Left lung (tissue), 10 donors: ENCODE data around the gene MTUS2. TPM values are rescaled to one million over a fixed set of nuclear protein-coding genes. Genes with fewer than 3 reads are reported as not detected.

ENCODE experiments used
- ATAC-seq: fragments of 200-7000 bp; cut with Tn5 transposase; one replicate; pipeline ENCODE4 v1.9.1; 2020; ENCODE audit warnings: moderate library complexity
- DNase-seq, 4 donors: peaks; one replicate each; pipeline ENCODE4 v3.0.0-alpha.2; 2013 to 2020
- H3K27ac ChIP-seq, 2 donors: fragments of 200-600 bp; sonication (generic) in 1 of 2; one replicate each; pipeline versions ENCODE4 v1.5.0 to v1.8.0; 2020 to 2021
- H3K27me3 ChIP-seq, 2 donors: fragments of 200-600 bp; sonication (generic) in 1 of 2; one replicate each; pipeline versions ENCODE4 v1.5.0 to v1.8.0; 2020 to 2021
- H3K36me3 ChIP-seq, 2 donors: fragments of 200-600 bp; sonication (generic) in 1 of 2; one replicate each; pipeline versions ENCODE4 v1.5.0 to v1.8.0; 2020 to 2021
- H3K4me1 ChIP-seq, 2 donors: fragments of 200-600 bp; one replicate each; pipeline ENCODE4 v1.8.0; 2021
- H3K4me3 ChIP-seq, 2 donors: fragments of 200-600 bp; sonication (generic) in 1 of 2; one replicate each; pipeline versions ENCODE4 v1.5.0 to v1.8.0; 2020 to 2021; ENCODE audit warnings: mild to moderate bottlenecking in 1 of 2
- H3K9me3 ChIP-seq, 2 donors: fragments of 200-600 bp; sonication (generic) in 1 of 2; one replicate each; pipeline versions ENCODE4 v1.5.0 to v1.8.0; 2020 to 2021
- intact Hi-C, 2 donors: fragments of 100-400 bp; cut with DNase I; formaldehyde crosslinking; loops; one replicate each; pipeline versions ENCODE4 v1.11.2 to v1.14.2; 2022
- polyA plus RNA-seq, 6 donors: library from polyadenylated mRNA; unstranded; fragments of 120-200 nt; gene quantifications; one replicate each; pipeline ENCODE4 v1.2.1, GENCODE V29; 2013; ENCODE audit not compliant: insufficient read length in 6 of 6
- total RNA-seq, 2 donors: library from RNA; stranded (reverse); fragmentation: NEBNext Ultra II Directional; extraction: Animal tissue kit (Norgen Biotek cat#: 25700); gene quantifications; one replicate each; pipeline ENCODE4 v1.2.1, GENCODE V29; 2021
- TF ChIP-seq, protein P1 (sequence below), 2 donors: fragments of 200-600 bp; sonication (generic) in 1 of 2; IDR thresholded peaks; one replicate each; pipeline versions ENCODE4 v1.5.0 to v1.8.0; 2021; ENCODE audit warnings: antibody characterized with exemption in 2 of 2
- donor health status: DM: no; HTN: yes; CAD: no.
- donor health status: DM: no; HTN: no; CAD: no.

The MTUS2 gene
- total and polyA plus RNA-seq, 8 donors = 0.21 to 0.92 (median 0.50) TPM

- H3K4me3 ChIP-seq = no peak overlapping the region
- H3K36me3 ChIP-seq = no peaks in the 10 kb centered on the region
- H3K4me1 ChIP-seq = no peaks in the 10 kb centered on the region
- DNase-seq (no peak), ATAC-seq (no peak)
- TF ChIP-seq, protein P1, sequence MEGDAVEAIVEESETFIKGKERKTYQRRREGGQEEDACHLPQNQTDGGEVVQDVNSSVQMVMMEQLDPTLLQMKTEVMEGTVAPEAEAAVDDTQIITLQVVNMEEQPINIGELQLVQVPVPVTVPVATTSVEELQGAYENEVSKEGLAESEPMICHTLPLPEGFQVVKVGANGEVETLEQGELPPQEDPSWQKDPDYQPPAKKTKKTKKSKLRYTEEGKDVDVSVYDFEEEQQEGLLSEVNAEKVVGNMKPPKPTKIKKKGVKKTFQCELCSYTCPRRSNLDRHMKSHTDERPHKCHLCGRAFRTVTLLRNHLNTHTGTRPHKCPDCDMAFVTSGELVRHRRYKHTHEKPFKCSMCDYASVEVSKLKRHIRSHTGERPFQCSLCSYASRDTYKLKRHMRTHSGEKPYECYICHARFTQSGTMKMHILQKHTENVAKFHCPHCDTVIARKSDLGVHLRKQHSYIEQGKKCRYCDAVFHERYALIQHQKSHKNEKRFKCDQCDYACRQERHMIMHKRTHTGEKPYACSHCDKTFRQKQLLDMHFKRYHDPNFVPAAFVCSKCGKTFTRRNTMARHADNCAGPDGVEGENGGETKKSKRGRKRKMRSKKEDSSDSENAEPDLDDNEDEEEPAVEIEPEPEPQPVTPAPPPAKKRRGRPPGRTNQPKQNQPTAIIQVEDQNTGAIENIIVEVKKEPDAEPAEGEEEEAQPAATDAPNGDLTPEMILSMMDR (IDR thresholded peaks at IDR 0.05) = no peak
- intact Hi-C loops = no loop called here
- no peak overlapping the region for H3K27ac ChIP-seq
- peaks cover 0 to 21% of the 10 kb centered on the region in 2 donors for H3K27me3 ChIP-seq
- H3K9me3 ChIP-seq = no peaks in the 10 kb centered on the region
These were observed 669.8 kb downstream of the MTUS2 start for GRCh38 chr13:29489650-29490560.

DNA sequence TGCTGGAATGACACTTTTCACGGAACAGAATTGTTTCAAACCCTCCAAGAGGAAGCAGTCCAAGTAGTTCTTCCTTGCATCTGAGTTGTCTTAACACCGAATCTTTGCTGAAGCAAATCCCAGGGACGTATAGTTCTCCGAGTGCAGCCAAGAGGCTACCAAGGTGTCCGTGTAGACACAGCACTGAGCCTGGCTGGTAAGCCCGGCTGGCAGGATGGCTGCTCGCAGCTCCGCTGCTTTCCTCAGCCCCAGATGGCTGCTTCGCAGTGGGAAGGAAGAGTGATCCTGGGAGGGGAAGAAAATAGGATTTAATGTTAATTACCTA, 670.4 kb downstream of the MTUS2 start:
- no peak for DNase-seq

DNA sequence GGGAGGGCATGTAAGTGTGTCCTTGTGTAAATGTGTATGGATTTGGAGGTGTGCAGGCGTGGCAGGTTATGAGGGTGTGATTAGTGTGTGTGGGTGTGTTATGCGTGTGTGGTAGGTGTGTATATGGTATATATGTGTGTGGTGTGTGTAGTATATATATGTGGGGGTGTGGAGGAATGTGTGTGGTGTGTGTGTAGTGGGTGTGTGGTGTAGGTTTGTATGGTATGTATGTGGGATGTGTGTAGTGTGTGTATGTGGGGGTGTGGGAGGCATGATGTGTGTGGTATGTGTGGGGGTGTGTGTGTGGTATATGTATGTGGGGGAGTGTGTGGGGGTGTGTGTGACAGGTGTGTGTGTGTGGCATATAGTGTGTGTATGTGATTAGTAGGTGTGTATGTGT, 671.1 kb downstream of the MTUS2 start:
- TF ChIP-seq, protein P1 (IDR thresholded peaks at IDR 0.05) = no peak
- Histone ChIP-seq H3K27me3 (peaks cover 0 to 21% of the 10 kb centered on the region in 2 donors), H3K4me1 (peaks cover 0 to 9% of the 10 kb centered on the region in 2 donors), H3K9me3 (no peaks in the 10 kb centered on the region), H3K36me3 (no peaks in the 10 kb centered on the region), H3K27ac (no peak overlapping the region), H3K4me3 (no peak overlapping the region)
- no peak for ATAC-seq
- intact Hi-C loops = no loop called here
- no peak for DNase-seq

More for the DNA sequence above, 670.4 kb downstream of the MTUS2 start:
- Histone ChIP-seq H3K4me3 (no peak overlapping the region), H3K9me3 (no peaks in the 10 kb centered on the region), H3K4me1 (peaks cover 0 to 1% of the 10 kb centered on the region in 2 donors), H3K36me3 (no peaks in the 10 kb centered on the region), H3K27me3 (peaks cover 0 to 21% of the 10 kb centered on the region in 2 donors), H3K27ac (no peak overlapping the region)
- TF ChIP-seq, protein P1 (IDR thresholded peaks at IDR 0.05) = no peak
- intact Hi-C loops = no loop called here
- no peak for ATAC-seq

DNA sequence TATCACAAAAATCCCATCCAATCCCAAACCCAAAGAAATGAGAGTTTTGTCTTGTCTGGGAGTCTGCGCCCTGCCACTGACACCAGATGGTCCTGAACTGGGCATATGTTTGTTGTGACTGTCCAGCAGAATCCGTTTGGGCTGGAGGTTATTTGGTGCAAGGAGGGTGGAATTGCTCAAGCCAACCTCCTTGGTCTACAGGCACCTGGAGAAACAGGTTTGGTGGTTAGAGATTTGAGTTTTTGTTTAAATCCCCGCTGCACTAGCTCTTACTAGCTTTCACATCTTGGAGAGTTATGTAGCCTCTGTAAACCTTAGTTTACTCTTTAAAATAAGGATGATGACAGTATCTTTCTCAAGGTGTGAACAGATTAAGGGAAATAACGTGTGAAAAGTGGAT, 673.7 kb downstream of the MTUS2 start:
- TF ChIP-seq, protein P1 (IDR thresholded peaks at IDR 0.05) = no peak
- ATAC-seq (no peak), DNase-seq (peak in 1 of 4 donors; percentile 19)
- peaks cover 0 to 7% of the 10 kb centered on the region in 2 donors for H3K27me3 ChIP-seq
- H3K4me1 ChIP-seq = peaks cover 0 to 23% of the 10 kb centered on the region in 2 donors
- intact Hi-C loops = no loop called here
- H3K4me3 ChIP-seq = no peak overlapping the region
- H3K9me3 ChIP-seq = no peaks in the 10 kb centered on the region
- no peaks in the 10 kb centered on the region for H3K36me3 ChIP-seq
- H3K27ac ChIP-seq = no peak overlapping the region

DNA sequence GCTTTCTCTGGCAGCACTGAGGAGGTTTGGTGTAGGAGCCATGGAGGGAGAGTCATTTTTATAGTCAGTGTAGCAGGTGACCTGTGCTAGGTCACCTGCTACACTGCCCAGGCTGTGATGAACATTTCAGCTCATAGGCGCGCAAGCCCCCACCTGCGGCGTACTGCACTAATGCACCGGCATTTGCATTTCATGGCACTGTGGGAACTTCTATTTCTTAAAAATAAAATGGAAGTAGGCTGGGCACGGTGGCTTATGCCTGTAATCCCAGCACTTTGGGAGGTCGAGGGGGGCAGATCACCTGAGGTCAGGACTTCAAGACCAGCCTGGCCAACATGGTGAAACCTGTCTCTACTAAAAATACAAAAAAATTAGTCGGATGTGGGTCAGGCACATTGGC, 674.4 kb downstream of the MTUS2 start:
- Histone ChIP-seq H3K4me1 (peaks cover 0 to 23% of the 10 kb centered on the region in 2 donors), H3K27me3 (peaks cover 0 to under 1% of the 10 kb centered on the region in 2 donors), H3K36me3 (no peaks in the 10 kb centered on the region), H3K27ac (no peak overlapping the region), H3K4me3 (no peak overlapping the region), H3K9me3 (no peaks in the 10 kb centered on the region)
- TF ChIP-seq, protein P1 (IDR thresholded peaks at IDR 0.05) = no peak
- DNase-seq (no peak), ATAC-seq (no peak)
- intact Hi-C loops = no loop called here
